CD14-positive monocyte (primary cell): ENCODE data around the gene QRICH2. TPM values are rescaled to one million over a fixed set of nuclear protein-coding genes. Genes with fewer than 3 reads are reported as not detected.

ENCODE experiments used
- DNase-seq, 3 donors: peaks; one replicate each; pipeline ENCODE4 v3.0.0-alpha.2; 2011 to 2022
- H2AFZ ChIP-seq: 2 replicates; pipeline ENCODE4 v1.6.0; 2012; ENCODE audit warnings: mild to moderate bottlenecking, low read depth, low read length, inconsistent platforms; ENCODE audit not compliant: insufficient read depth, poor library complexity, severe bottlenecking
- H3K27ac ChIP-seq, 2 donors: 1 replicate in 1 of 2; 2 replicates in 1 of 2; pipeline ENCODE4 v1.5.1; 2012 to 2013; ENCODE audit warnings: low read length in 2 of 2, control low read depth in 1 of 2, inconsistent platforms in 1 of 2, low read depth in 1 of 2, mild to moderate bottlenecking in 1 of 2
- H3K27me3 ChIP-seq, 2 donors: one replicate each; pipeline versions ENCODE4 v1.6.0 to v1.6.1; 2011 to 2013; ENCODE audit warnings: low read length in 2 of 2; ENCODE audit not compliant: control insufficient read depth in 2 of 2, insufficient read depth in 2 of 2
- H3K36me3 ChIP-seq, 2 donors: replicated peaks in 1 of 2; 1 replicate in 1 of 2; 2 replicates in 1 of 2; pipeline versions ENCODE4 v1.5.1 to v1.6.1; 2012 to 2013; ENCODE audit warnings: low read length in 2 of 2, control low read depth in 1 of 2, inconsistent platforms in 1 of 2, mild to moderate bottlenecking in 1 of 2; ENCODE audit not compliant: insufficient read depth in 2 of 2, control insufficient read depth in 1 of 2
- H3K4me1 ChIP-seq, 2 donors: 1 replicate in 1 of 2; 2 replicates in 1 of 2; pipeline versions ENCODE4 v1.5.1 to v1.6.1; 2012 to 2013; ENCODE audit warnings: low read length in 2 of 2, control low read depth in 1 of 2, inconsistent platforms in 1 of 2, mild to moderate bottlenecking in 1 of 2, moderate library complexity in 1 of 2; ENCODE audit not compliant: insufficient read depth in 2 of 2, control insufficient read depth in 1 of 2
- H3K4me2 ChIP-seq: replicated peaks from 2 replicates; pipeline ENCODE3; 2012; ENCODE audit warnings: low read length, moderate library complexity, mild to moderate bottlenecking; ENCODE audit not compliant: poor library complexity, severe bottlenecking; ENCODE audit errors: extremely low read depth
- H3K4me3 ChIP-seq, 3 experiments: fragments of 200-600 bp in 1 of 3; sonication (generic) in 1 of 3; replicated peaks in 1 of 3; 1 replicate in 2 of 3; 2 replicates in 1 of 3; pipeline ENCODE4 v1.5.1; 2011 to 2013; ENCODE audit warnings: low read length in 3 of 3, mild to moderate bottlenecking in 3 of 3, control low read depth in 2 of 3, low read depth in 2 of 3, inconsistent platforms in 1 of 3, moderate library complexity in 1 of 3
- H3K79me2 ChIP-seq: 2 replicates; pipeline ENCODE4 v1.6.0; 2012; ENCODE audit warnings: mild to moderate bottlenecking, control low read depth, inconsistent platforms, low read length, moderate library complexity; ENCODE audit not compliant: insufficient read depth
- H3K9ac ChIP-seq: 2 replicates; pipeline ENCODE4 v1.6.0; 2017; ENCODE audit warnings: low read length, mild to moderate bottlenecking; ENCODE audit not compliant: insufficient read depth, poor library complexity, severe bottlenecking
- H3K9me3 ChIP-seq, 2 donors: replicated peaks in 1 of 2; 1 replicate in 1 of 2; 2 replicates in 1 of 2; pipeline versions ENCODE4 v1.5.1 to v1.6.1; 2012 to 2013; ENCODE audit warnings: low read length in 2 of 2, control low read depth in 1 of 2; ENCODE audit not compliant: control insufficient read depth in 1 of 2, insufficient read depth in 1 of 2
- H4K20me1 ChIP-seq: 2 replicates; pipeline ENCODE4 v1.6.0; 2012; ENCODE audit warnings: mild to moderate bottlenecking, low read length, control low read depth, moderate library complexity; ENCODE audit not compliant: insufficient read depth
- H3K27ac Mint-ChIP-seq, 7 donors: one replicate each; pipeline ENCODE4 v1.8.0; 2020; ENCODE audit warnings: mild to moderate bottlenecking in 7 of 7, mixed read lengths in 7 of 7, moderate library complexity in 6 of 7, inconsistent platforms in 2 of 7
- H3K27me3 Mint-ChIP-seq, 3 donors: one replicate each; pipeline ENCODE4 v1.8.0; 2021 to 2022; ENCODE audit warnings: low read depth in 3 of 3, mild to moderate bottlenecking in 3 of 3, mixed read lengths in 3 of 3, moderate library complexity in 3 of 3, inconsistent platforms in 1 of 3
- H3K36me3 Mint-ChIP-seq, 2 donors: one replicate each; pipeline ENCODE4 v1.8.0; 2020; ENCODE audit warnings: mixed read lengths in 2 of 2, inconsistent platforms in 1 of 2, mild to moderate bottlenecking in 1 of 2
- H3K4me1 Mint-ChIP-seq: one replicate; pipeline ENCODE4 v1.8.0; 2020; ENCODE audit warnings: mild to moderate bottlenecking, mixed read lengths
- H3K4me3 Mint-ChIP-seq, 2 donors: one replicate each; pipeline ENCODE4 v1.8.0; 2020; ENCODE audit warnings: mild to moderate bottlenecking in 2 of 2, mixed read lengths in 2 of 2, moderate library complexity in 1 of 2
- H3K9me3 Mint-ChIP-seq, 7 donors: one replicate each; pipeline ENCODE4 v1.8.0; 2020 to 2022; ENCODE audit warnings: mixed read lengths in 7 of 7, mild to moderate bottlenecking in 6 of 7, moderate library complexity in 6 of 7, inconsistent platforms in 2 of 7
- WGBS: methylation state at CpG from one replicate; pipeline ENCODE4 v1.1.5; 2013; ENCODE audit warnings: missing lambda C conversion rate; ENCODE audit not compliant: insufficient coverage; 5-methylcytosine and 5-hydroxymethylcytosine counted together
- intact Hi-C, 2 donors: fragments of 100-400 bp; cut with micrococcal nuclease; formaldehyde crosslinking; loops; one replicate each; pipeline versions ENCODE4 v1.15.0 to v1.15.1; 2023
- polyA plus RNA-seq, 3 donors: library from polyadenylated mRNA; depleted of rRNA in 1 of 3; unstranded in 2 of 3; stranded (reverse) in 1 of 3; fragments of 300-500 nt in 2 of 3; fragments of >200 nt in 1 of 3; fragmentation: Illumina TruSeq in 2 of 3; gene quantifications; 1 replicate in 2 of 3; 2 replicates in 1 of 3; pipeline ENCODE4 v1.2.3, GENCODE V29; 2012 to 2021
- TF ChIP-seq, protein P1 (sequence below): fragments of 200-600 bp; IDR thresholded peaks from one replicate; pipeline ENCODE4 v1.8.0; 2022; ENCODE audit warnings: antibody characterized with exemption, mild to moderate bottlenecking

The QRICH2 gene
- polyA plus RNA-seq, 3 donors: 0.04 to 1.9 TPM; not detected in 1

DNA sequence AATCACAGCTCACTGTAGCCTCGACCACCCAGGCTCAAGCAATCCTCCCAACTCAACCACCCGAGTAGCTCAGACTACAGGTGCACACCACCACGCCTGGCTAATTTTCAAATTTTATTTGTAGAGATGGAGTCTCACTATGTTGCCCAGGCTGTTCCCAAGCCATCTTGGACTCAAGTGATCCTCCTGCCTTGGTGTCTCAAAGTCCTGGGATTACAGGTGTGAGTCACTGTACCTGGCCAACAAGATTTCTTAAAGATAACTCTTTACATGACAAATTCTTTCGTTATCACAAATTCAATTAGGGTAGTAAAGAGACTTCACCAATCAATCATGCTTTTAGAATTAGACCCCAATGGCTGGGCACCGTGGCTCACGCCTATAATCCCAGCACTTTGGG is 33.2 kb upstream of the QRICH2 start:
- peaks cover 5% of the 10 kb centered on the region for H4K20me1 ChIP-seq
- H3K9me3 Mint-ChIP-seq: peaks cover 0 to 2% (median 0%) of the 10 kb centered on the region in 7 donors
- H3K36me3 Mint-ChIP-seq: peaks cover 44 to 70% of the 10 kb centered on the region in 2 donors
- H3K27ac Mint-ChIP-seq: no peak overlapping the region
- H2AFZ ChIP-seq: no peak overlapping the region
- no peaks in the 10 kb centered on the region for H3K79me2 ChIP-seq
- no peak overlapping the region for H3K9ac ChIP-seq
- peaks cover 0 to 5% (median 2%) of the 10 kb centered on the region in 3 donors for H3K27me3 Mint-ChIP-seq
- H3K27me3 ChIP-seq: no peaks in the 10 kb centered on the region
- TF ChIP-seq, protein P1, sequence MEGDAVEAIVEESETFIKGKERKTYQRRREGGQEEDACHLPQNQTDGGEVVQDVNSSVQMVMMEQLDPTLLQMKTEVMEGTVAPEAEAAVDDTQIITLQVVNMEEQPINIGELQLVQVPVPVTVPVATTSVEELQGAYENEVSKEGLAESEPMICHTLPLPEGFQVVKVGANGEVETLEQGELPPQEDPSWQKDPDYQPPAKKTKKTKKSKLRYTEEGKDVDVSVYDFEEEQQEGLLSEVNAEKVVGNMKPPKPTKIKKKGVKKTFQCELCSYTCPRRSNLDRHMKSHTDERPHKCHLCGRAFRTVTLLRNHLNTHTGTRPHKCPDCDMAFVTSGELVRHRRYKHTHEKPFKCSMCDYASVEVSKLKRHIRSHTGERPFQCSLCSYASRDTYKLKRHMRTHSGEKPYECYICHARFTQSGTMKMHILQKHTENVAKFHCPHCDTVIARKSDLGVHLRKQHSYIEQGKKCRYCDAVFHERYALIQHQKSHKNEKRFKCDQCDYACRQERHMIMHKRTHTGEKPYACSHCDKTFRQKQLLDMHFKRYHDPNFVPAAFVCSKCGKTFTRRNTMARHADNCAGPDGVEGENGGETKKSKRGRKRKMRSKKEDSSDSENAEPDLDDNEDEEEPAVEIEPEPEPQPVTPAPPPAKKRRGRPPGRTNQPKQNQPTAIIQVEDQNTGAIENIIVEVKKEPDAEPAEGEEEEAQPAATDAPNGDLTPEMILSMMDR: no peak
- H3K4me1 ChIP-seq: no peaks in the 10 kb centered on the region
- peaks cover 4% of the 10 kb centered on the region for H3K4me1 Mint-ChIP-seq
- no peak overlapping the region for H3K4me3 Mint-ChIP-seq
- no peak overlapping the region for H3K4me3 ChIP-seq
- no peak overlapping the region for H3K4me2 ChIP-seq
- no peak for DNase-seq
- H3K36me3 ChIP-seq: peaks cover 11 to 52% of the 10 kb centered on the region in 2 donors
- H3K27ac ChIP-seq: no peak overlapping the region
- WGBS: no CpG with 5 or more reads among the region's 6 CpGs
- no peaks in the 10 kb centered on the region for H3K9me3 ChIP-seq
- intact Hi-C loops: no loop called here

DNA sequence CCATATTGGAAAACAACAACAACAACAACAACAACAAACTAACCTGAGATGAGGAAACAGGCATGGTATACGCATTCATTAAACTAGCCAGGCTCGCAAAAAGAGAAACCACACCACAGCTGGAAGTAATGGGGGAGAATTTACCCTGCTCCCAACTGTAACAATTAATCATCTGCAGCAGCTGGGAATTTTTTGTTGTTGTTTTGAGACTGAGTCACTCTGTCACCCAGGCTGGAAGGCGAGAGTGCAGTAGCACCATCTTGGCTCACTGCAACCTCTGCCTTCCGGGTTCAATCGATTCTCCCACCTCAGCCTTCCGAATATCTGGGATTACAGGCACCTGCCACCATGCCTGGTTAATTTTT is 29.3 kb upstream of the QRICH2 start:
- 80% methylated on average over 1 of the region's 6 CpGs for WGBS
- Histone ChIP-seq H3K27ac (no peak overlapping the region), H3K4me1 (no peaks in the 10 kb centered on the region), H2AFZ (no peak overlapping the region), H3K9me3 (no peaks in the 10 kb centered on the region), H3K9ac (no peak overlapping the region), H3K27me3 (no peaks in the 10 kb centered on the region), H3K4me2 (no peak overlapping the region), H4K20me1 (peaks cover 5% of the 10 kb centered on the region), H3K4me3 (no peak overlapping the region), H3K79me2 (no peaks in the 10 kb centered on the region), H3K36me3 (peaks cover 0 to 21% of the 10 kb centered on the region in 2 donors)
- Mint-ChIP-seq H3K27me3 (peaks cover 0 to 3% (median 2%) of the 10 kb centered on the region in 3 donors), H3K4me1 (peaks cover 3% of the 10 kb centered on the region), H3K36me3 (peaks cover 32 to 43% of the 10 kb centered on the region in 2 donors), H3K4me3 (no peak overlapping the region), H3K27ac (no peak overlapping the region), H3K9me3 (no peaks in the 10 kb centered on the region)
- intact Hi-C loops: no loop called here
- DNase-seq: no peak
- TF ChIP-seq, protein P1: no peak
